Fibroblast of mammary gland (primary cell): Measurements from ENCODE around the gene GPX2.
A peak's percentile ranks its signal among the peaks of the same experiment; 100 is the strongest.

Experiments
- DNase-seq: peaks from one replicate; pipeline ENCODE4 v3.0.0-alpha.2; 2010; ENCODE audit warnings: low read depth
- H3K4me3 ChIP-seq: 2 replicates; pipeline ENCODE4 v1.5.1; 2011; ENCODE audit warnings: low read depth, mild to moderate bottlenecking, low read length, moderate library complexity; ENCODE audit not compliant: control insufficient read depth
- TF ChIP-seq, protein P1 (sequence below): conservative IDR thresholded peaks from 2 replicates; pipeline ENCODE4 v1.5.1; 2011; ENCODE audit warnings: low read depth, low read length, inconsistent platforms; ENCODE audit not compliant: control insufficient read depth, insufficient read depth

Gene GPX2

DNA sequence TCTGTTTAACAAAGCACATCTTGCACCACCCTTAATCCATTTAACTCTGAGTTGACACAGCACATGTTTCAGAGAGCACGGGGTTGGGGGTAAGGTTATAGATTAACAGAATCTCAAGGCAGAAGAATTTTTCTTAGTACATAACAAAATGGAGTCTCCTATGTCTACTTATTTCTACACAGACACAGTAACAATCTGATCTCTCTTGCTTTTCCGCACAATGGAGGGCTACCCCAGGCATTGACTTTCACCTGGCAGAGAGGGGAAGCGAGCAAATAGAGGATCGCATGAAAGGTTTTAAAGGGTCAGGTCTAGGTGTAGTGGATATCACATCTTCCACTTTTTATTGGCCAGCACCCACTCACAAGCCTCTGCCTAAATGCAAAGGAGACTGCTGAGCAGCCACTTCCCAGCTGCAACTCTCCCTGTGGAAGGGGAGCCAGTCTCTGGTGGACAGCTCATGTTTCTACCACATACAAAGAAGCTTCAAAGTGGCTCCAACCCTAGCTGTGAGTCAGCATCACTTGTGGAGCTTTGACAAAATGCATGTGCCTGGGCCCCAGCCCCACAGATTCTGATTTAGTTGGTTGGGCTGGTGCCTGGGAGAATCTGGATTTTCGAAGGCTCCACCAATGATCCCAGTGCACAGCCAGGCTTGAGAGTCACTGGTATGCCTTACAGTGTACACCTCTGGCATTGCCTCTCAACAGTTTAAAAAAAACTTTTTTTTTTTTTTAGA is 37.0 kb upstream of the GPX2 start:
- TF ChIP-seq, protein P1, sequence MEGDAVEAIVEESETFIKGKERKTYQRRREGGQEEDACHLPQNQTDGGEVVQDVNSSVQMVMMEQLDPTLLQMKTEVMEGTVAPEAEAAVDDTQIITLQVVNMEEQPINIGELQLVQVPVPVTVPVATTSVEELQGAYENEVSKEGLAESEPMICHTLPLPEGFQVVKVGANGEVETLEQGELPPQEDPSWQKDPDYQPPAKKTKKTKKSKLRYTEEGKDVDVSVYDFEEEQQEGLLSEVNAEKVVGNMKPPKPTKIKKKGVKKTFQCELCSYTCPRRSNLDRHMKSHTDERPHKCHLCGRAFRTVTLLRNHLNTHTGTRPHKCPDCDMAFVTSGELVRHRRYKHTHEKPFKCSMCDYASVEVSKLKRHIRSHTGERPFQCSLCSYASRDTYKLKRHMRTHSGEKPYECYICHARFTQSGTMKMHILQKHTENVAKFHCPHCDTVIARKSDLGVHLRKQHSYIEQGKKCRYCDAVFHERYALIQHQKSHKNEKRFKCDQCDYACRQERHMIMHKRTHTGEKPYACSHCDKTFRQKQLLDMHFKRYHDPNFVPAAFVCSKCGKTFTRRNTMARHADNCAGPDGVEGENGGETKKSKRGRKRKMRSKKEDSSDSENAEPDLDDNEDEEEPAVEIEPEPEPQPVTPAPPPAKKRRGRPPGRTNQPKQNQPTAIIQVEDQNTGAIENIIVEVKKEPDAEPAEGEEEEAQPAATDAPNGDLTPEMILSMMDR = no peak
- DNase-seq = peak; percentile 43
- no peak overlapping the region for H3K4me3 ChIP-seq

DNA sequence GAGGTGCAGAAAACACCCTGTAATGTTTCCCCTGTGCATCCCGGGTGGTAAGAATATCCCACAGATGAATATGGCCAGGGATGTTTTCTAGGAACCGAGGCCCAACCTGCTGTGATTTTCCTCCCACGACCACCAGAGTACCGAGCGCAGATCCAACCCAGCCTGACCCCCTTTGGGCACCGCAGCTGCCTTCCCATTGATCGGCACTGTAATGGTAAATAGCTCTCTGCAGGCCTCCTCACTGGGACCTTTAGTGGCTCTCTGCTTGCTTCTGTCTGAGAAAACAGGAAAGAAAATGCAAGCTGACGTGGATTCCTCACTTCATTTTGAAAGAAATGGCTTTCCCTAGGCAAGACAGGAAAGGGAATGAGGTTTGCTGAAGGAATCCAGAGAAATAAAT is 32.0 kb upstream of the GPX2 start:
- TF ChIP-seq, protein P1 = no peak
- no peak overlapping the region for H3K4me3 ChIP-seq
- DNase-seq = no peak

DNA sequence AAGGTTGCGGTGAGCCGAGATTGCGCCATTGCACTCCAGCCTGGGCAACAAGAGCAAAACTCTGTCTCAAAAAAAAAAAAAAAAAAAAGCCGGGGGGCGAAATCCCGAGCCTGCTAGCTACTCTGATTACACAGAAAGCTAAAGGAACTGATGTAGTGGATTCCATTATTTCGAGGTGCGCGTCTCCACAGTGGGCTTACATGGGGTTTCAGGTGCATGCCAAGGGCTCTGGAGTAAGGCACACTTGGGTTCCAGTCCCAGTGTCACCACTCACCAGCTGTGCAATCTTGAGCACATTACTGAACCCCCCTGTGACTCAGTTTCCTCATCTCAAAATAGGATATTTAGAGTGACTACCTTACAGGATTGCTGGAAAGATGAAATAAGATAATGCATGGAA is 31.3 kb upstream of the GPX2 start:
- DNase-seq = no peak
- no peak overlapping the region for H3K4me3 ChIP-seq
- TF ChIP-seq, protein P1 = no peak

DNA sequence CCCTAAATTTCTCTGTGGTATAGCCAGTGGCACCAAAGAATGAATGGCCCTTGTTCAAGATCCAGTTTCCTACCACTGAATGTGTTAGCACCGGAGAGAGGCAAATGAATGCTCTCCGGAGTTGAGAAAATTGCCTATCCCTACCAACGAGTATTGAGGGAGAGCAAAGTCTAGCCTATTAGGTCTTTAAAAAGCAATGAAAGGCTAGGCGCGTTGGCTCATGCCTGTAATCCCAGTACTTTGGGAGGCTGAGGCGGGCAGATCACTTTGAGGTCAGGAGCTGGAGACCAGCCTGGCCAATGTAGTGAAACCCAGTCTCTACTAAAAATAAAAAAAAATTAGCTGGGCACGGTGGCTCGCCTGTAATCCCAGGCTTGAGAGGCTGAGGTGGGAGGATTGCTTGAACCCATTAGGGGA is 30.5 kb upstream of the GPX2 start:
- H3K4me3 ChIP-seq = no peak overlapping the region
- TF ChIP-seq, protein P1 = no peak
- DNase-seq = no peak

DNA sequence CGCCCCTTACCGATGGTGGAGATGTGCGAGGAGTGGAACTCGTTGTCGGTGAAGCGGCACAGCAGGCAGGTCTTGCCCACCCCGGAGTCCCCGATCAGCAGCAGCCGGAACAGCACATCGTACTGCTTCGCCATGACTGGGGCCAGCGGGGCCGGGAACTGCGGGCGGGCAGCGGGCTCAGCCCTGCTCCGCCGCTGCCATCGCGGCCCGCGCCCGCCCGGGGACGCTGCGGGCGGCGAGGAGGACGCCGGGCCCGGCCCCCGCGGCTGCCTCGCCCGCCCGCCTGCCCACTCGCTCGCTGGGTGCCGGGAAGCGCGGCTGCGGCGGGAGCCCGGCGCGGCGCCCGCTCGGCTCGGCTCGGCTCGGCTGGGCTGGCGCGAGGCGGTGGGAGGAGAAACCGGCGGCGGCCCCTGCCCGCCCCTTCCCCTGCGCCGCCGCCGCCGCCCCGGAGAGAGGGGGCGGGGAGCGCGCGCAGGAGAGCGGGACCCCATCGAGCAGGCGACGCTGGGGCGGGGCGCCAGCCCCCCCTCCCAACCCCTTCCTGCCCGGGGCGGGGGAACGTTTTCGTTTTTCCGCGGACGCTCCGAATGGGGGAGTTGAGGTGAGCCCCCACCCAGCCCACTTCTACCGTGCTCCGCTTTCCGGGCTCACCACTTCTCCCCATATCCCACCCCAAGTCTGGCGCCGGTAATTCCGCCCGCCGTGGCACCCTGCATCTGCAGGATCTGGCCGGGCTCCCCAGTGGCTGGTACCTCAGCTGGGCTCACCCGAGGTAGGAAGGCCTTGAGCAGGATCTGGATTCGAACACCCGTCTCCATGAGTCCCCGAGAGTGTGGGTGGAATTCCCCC is 29.6 kb upstream of the GPX2 start, which contains the start of gene RAB15:
RAB15 (minus strand) TSS at position 394 of the 849 bp plus-strand sequence; CDS start at position 134, 260 bp downstream.
- DNase-seq = peak; percentile 3
- TF ChIP-seq, protein P1 = no peak
- peak within 1 kb of the TSS; percentile 55 for H3K4me3 ChIP-seq

DNA sequence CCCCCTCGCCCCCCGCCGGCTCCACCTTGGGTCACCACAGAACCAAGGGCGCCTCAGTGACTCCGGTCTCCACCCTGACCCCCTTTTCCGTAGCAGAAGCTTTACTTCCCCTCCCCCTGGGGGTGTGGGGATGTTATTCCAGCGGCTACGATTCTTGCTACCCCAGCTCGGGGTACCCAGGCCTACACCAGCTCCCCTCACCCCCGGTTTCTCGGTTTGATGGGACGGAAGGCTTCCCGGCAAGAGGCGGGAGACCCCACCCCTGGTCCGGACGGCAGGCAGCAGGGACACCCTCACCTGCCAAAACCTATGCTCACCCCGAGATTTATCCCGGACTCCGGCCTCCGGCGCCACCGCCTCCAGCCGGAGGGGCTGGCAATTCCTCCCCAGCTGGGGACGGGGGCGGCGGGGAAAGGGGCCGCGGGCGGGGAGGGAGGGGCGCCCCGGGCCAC is 29.0 kb upstream of the GPX2 start:
- H3K4me3 ChIP-seq = peak overlapping the region; percentile 51
- TF ChIP-seq, protein P1 = no peak
- no peak for DNase-seq
